CD4-positive, alpha-beta T cell treated with Interferon alpha-2 for 1 hour (primary cell): ENCODE data around the gene ZNF264.
"Not testable (repeated sequence)": the region's sequence is repeated elsewhere in the genome, so short reads cannot be mapped to it uniquely, and the experiment has no call there.

Source experiments
- DNase-seq, 2 donors: peaks; one replicate each; pipeline ENCODE4 v3.0.0-alpha.2; 2020 to 2022

Gene ZNF264

GRCh38 chr19:57245959-57246358, 54.7 kb downstream of the ZNF264 start:
- no peak for DNase-seq

GRCh38 chr19:57248646-57249045, 57.3 kb downstream of the ZNF264 start:
- no peak for DNase-seq

GRCh38 chr19:57249329-57249728, 58.0 kb downstream of the ZNF264 start:
- no peak for DNase-seq

GRCh38 chr19:57253767-57254166, 62.5 kb downstream of the ZNF264 start:
- not testable (repeated sequence) for DNase-seq

GRCh38 chr19:57262044-57262443, 70.7 kb downstream of the ZNF264 start:
- DNase-seq: no peak

- DNase-seq: no peak
Observed at GRCh38 chr19:57263244-57263741, 72.0 kb downstream of the ZNF264 start.

GRCh38 chr19:57267291-57267690, 76.0 kb downstream of the ZNF264 start:
- no peak for DNase-seq

GRCh38 chr19:57269515-57270250, 78.4 kb downstream of the ZNF264 start:
- DNase-seq: no peak

GRCh38 chr19:57271280-57271679, 80.0 kb downstream of the ZNF264 start:
- no peak for DNase-seq
